GM06990 (cell line): ENCODE measurements around the gene AUTS2.

Experiments
- DNase-seq: peaks from one replicate; pipeline ENCODE4 v3.0.0-alpha.2; 2011; ENCODE audit not compliant: insufficient read length; ENCODE audit errors: extremely low read depth
- H3K27me3 ChIP-seq: replicated peaks from 2 replicates; pipeline ENCODE4 v1.6.0; 2011; ENCODE audit warnings: low read length; ENCODE audit not compliant: control insufficient read depth, insufficient read depth
- H3K36me3 ChIP-seq: 2 replicates; pipeline ENCODE4 v1.5.1; 2011; ENCODE audit warnings: low read length; ENCODE audit not compliant: control insufficient read depth, insufficient read depth
- H3K4me3 ChIP-seq: replicated peaks from 2 replicates; pipeline ENCODE4 v1.5.1; 2011; ENCODE audit warnings: low read depth, mild to moderate bottlenecking, control low read depth, low read length
- CTCF ChIP-seq: IDR thresholded peaks from 2 replicates; pipeline ENCODE4 v1.5.1; 2011; ENCODE audit warnings: low read length, control low read depth, mild to moderate bottlenecking, inconsistent platforms; ENCODE audit not compliant: insufficient read depth, poor library complexity, severe bottlenecking

AUTS2 gene

GRCh38 chr7:70700055-70700940, 1102.0 kb downstream of the AUTS2 start:
- no peak overlapping the region for H3K4me3 ChIP-seq
- no peak for DNase-seq
- TF ChIP-seq CTCF, result no peak
- peaks cover 10% of the 10 kb centered on the region for H3K36me3 ChIP-seq
- H3K27me3 ChIP-seq, result no peaks in the 10 kb centered on the region

GRCh38 chr7:70700941-70701425, 1102.7 kb downstream of the AUTS2 start:
- Histone ChIP-seq H3K4me3 (no peak overlapping the region), H3K27me3 (no peaks in the 10 kb centered on the region), H3K36me3 (peaks cover 14% of the 10 kb centered on the region)
- no peak for DNase-seq
- TF ChIP-seq CTCF, result no peak

- H3K36me3 ChIP-seq, result peaks cover 14% of the 10 kb centered on the region
- no peaks in the 10 kb centered on the region for H3K27me3 ChIP-seq
- no peak overlapping the region for H3K4me3 ChIP-seq
- no peak for DNase-seq
- TF ChIP-seq CTCF, result no peak
Observed at GRCh38 chr7:70701477-70701876, 1103.2 kb downstream of the AUTS2 start.

GRCh38 chr7:70701991-70702390, 1103.7 kb downstream of the AUTS2 start:
- no peak for DNase-seq
- Histone ChIP-seq H3K4me3 (no peak overlapping the region), H3K36me3 (peaks cover 14% of the 10 kb centered on the region), H3K27me3 (no peaks in the 10 kb centered on the region)
- no peak for TF ChIP-seq CTCF

- no peak for TF ChIP-seq CTCF
- no peak for DNase-seq
- H3K27me3 ChIP-seq, result no peaks in the 10 kb centered on the region
- H3K36me3 ChIP-seq, result peaks cover 14% of the 10 kb centered on the region
- H3K4me3 ChIP-seq, result no peak overlapping the region
Observed at GRCh38 chr7:70703785-70704184, 1105.5 kb downstream of the AUTS2 start.
